Trophoblast cell (in vitro differentiated cells and primary cell): ENCODE results near the gene MZT2B.
A peak's percentile ranks its signal among the peaks of the same experiment; 100 is the strongest.
"Not testable (repeated sequence)": the region's sequence is repeated elsewhere in the genome, so short reads cannot be mapped to it uniquely, and the experiment has no call there.

Experiments used
- DNase-seq, 2 donors: peaks; one replicate each; pipeline ENCODE4 v3.0.0-alpha.2; 2016
- H2AFZ ChIP-seq: 2 replicates; pipeline ENCODE4 v1.6.1; 2013; ENCODE audit warnings: low read length, moderate library complexity, mild to moderate bottlenecking; ENCODE audit not compliant: insufficient read depth, poor library complexity
- H2AK5ac ChIP-seq: 2 replicates; pipeline ENCODE4 v1.6.1; 2013; ENCODE audit warnings: mild to moderate bottlenecking, low read length
- H2BK120ac ChIP-seq: 2 replicates; pipeline ENCODE4 v1.6.1; 2013; ENCODE audit warnings: low read length, mild to moderate bottlenecking, moderate library complexity; ENCODE audit not compliant: insufficient read depth, poor library complexity
- H2BK12ac ChIP-seq: 2 replicates; pipeline ENCODE4 v1.6.1; 2013; ENCODE audit warnings: mild to moderate bottlenecking, low read length, moderate library complexity
- H2BK5ac ChIP-seq: 2 replicates; pipeline ENCODE4 v1.6.1; 2013; ENCODE audit warnings: low read length, low read depth, moderate library complexity, mild to moderate bottlenecking; ENCODE audit not compliant: poor library complexity
- H3K14ac ChIP-seq: 2 replicates; pipeline ENCODE4 v1.6.1; 2013; ENCODE audit warnings: mild to moderate bottlenecking, low read length
- H3K18ac ChIP-seq: 2 replicates; pipeline ENCODE4 v1.6.1; 2013; ENCODE audit warnings: mild to moderate bottlenecking, low read length
- H3K23ac ChIP-seq: 2 replicates; pipeline ENCODE4 v1.6.1; 2013; ENCODE audit warnings: low read length
- H3K27ac ChIP-seq: 2 replicates; pipeline ENCODE4 v1.5.1; 2013; ENCODE audit warnings: low read depth, mild to moderate bottlenecking, inconsistent platforms, low read length, moderate library complexity
- H3K27me3 ChIP-seq: 2 replicates; pipeline ENCODE4 v1.6.1; 2013; ENCODE audit warnings: inconsistent platforms, mild to moderate bottlenecking, low read length, moderate library complexity; ENCODE audit not compliant: insufficient read depth
- H3K36me3 ChIP-seq, 2 experiments: 1 replicate in 1 of 2; 2 replicates in 1 of 2; pipeline ENCODE4 v1.6.1; 2013; ENCODE audit warnings: low read length in 2 of 2, mild to moderate bottlenecking in 2 of 2, moderate library complexity in 1 of 2; ENCODE audit not compliant: insufficient read depth in 2 of 2, control insufficient read depth in 1 of 2
- H3K4ac ChIP-seq: 2 replicates; pipeline ENCODE4 v1.6.1; 2013; ENCODE audit warnings: low read depth, mild to moderate bottlenecking, low read length, moderate library complexity
- H3K4me1 ChIP-seq, 2 experiments: 1 replicate in 1 of 2; 2 replicates in 1 of 2; pipeline ENCODE4 v1.6.1; 2013; ENCODE audit warnings: low read length in 2 of 2, mild to moderate bottlenecking in 2 of 2, moderate library complexity in 1 of 2; ENCODE audit not compliant: insufficient read depth in 2 of 2, control insufficient read depth in 1 of 2
- H3K4me2 ChIP-seq: 2 replicates; pipeline ENCODE4 v1.6.1; 2013; ENCODE audit warnings: inconsistent platforms, mild to moderate bottlenecking, low read length, moderate library complexity
- H3K4me3 ChIP-seq: 2 replicates; pipeline ENCODE4 v1.5.1; 2013; ENCODE audit warnings: mild to moderate bottlenecking, low read depth, low read length, inconsistent platforms
- H3K79me1 ChIP-seq: one replicate; pipeline ENCODE4 v1.6.1; 2013; ENCODE audit warnings: low read length
- H3K79me2 ChIP-seq: 2 replicates; pipeline ENCODE4 v1.6.1; 2013; ENCODE audit warnings: low read length, mild to moderate bottlenecking; ENCODE audit not compliant: control insufficient read depth, insufficient read depth, poor library complexity
- H3K9ac ChIP-seq: 2 replicates; pipeline ENCODE4 v1.6.1; 2013; ENCODE audit warnings: mild to moderate bottlenecking, low read length
- H3K9me3 ChIP-seq: 2 replicates; pipeline ENCODE4 v1.6.1; 2013; ENCODE audit warnings: low read depth, mild to moderate bottlenecking, control low read depth, inconsistent platforms, low read length; ENCODE audit not compliant: insufficient read depth
- H4K12ac ChIP-seq: 2 replicates; pipeline ENCODE4 v1.6.1; 2013; ENCODE audit warnings: low read depth, mild to moderate bottlenecking, low read length, moderate library complexity
- H4K8ac ChIP-seq: 2 replicates; pipeline ENCODE4 v1.6.1; 2013; ENCODE audit warnings: low read depth, mild to moderate bottlenecking, low read length, moderate library complexity
- H4K91ac ChIP-seq: one replicate; pipeline ENCODE4 v1.6.1; 2013; ENCODE audit warnings: low read depth, mild to moderate bottlenecking, low read length, moderate library complexity
- WGBS: extraction: QIAGEN DNeasy Blood & Tissue Kit; methylation state at CpG from one replicate; pipeline ENCODE4 v1.1.7; 2013; ENCODE audit warnings: missing lambda C conversion rate; ENCODE audit not compliant: insufficient read length, insufficient coverage; ENCODE audit errors: extremely low coverage; 5-methylcytosine and 5-hydroxymethylcytosine counted together

The MZT2B gene

GRCh38 chr2:130228005-130228404 is 45.9 kb downstream of the MZT2B start:
- H4K12ac ChIP-seq, H3K4me1 ChIP-seq, H3K4ac ChIP-seq, H3K14ac ChIP-seq, H3K79me1 ChIP-seq, H2AFZ ChIP-seq, H2BK5ac ChIP-seq, H3K27ac ChIP-seq, H3K36me3 ChIP-seq, H3K23ac ChIP-seq, H3K79me2 ChIP-seq, H3K9me3 ChIP-seq, H2BK12ac ChIP-seq, H4K8ac ChIP-seq, H2BK120ac ChIP-seq, H3K18ac ChIP-seq, H3K27me3 ChIP-seq, H2AK5ac ChIP-seq, H4K91ac ChIP-seq, H3K4me2 ChIP-seq, H3K4me3 ChIP-seq, DNase-seq, H3K9ac ChIP-seq: not testable (repeated sequence)
- WGBS = no CpG with 5 or more reads among the region's 21 CpGs

GRCh38 chr2:130228467-130229160 is 46.6 kb downstream of the MZT2B start:
- H3K4me1 ChIP-seq, H2BK5ac ChIP-seq, H2AK5ac ChIP-seq, H3K4me3 ChIP-seq, H3K36me3 ChIP-seq, H3K27ac ChIP-seq, H2BK120ac ChIP-seq, H2BK12ac ChIP-seq, H3K4me2 ChIP-seq, H3K18ac ChIP-seq, H3K9me3 ChIP-seq, H4K8ac ChIP-seq, H4K91ac ChIP-seq, H3K23ac ChIP-seq, DNase-seq, H3K14ac ChIP-seq, H3K79me1 ChIP-seq, H4K12ac ChIP-seq, H3K79me2 ChIP-seq, H3K27me3 ChIP-seq, H3K9ac ChIP-seq, H3K4ac ChIP-seq, H2AFZ ChIP-seq: not testable (repeated sequence)
- no CpG with 5 or more reads among the region's 69 CpGs for WGBS

GRCh38 chr2:130229161-130229510 is 47.1 kb downstream of the MZT2B start:
- H3K27me3 ChIP-seq, H3K23ac ChIP-seq, H4K91ac ChIP-seq, H2BK12ac ChIP-seq, H3K4me3 ChIP-seq, H3K18ac ChIP-seq, H3K14ac ChIP-seq, H3K36me3 ChIP-seq, H2AK5ac ChIP-seq, H3K9ac ChIP-seq, H2BK120ac ChIP-seq, H3K4ac ChIP-seq, H3K79me2 ChIP-seq, H4K12ac ChIP-seq, H2AFZ ChIP-seq, H3K27ac ChIP-seq, H3K4me2 ChIP-seq, H2BK5ac ChIP-seq, H3K4me1 ChIP-seq, H3K9me3 ChIP-seq, H4K8ac ChIP-seq, H3K79me1 ChIP-seq: not testable (repeated sequence)
- WGBS = no CpG with 5 or more reads among the region's 48 CpGs
- peak; percentile 83 to 86 for DNase-seq

- not testable (repeated sequence) for H2BK5ac ChIP-seq, H3K27ac ChIP-seq, H3K4me3 ChIP-seq, H3K9me3 ChIP-seq, H3K4me2 ChIP-seq, H3K36me3 ChIP-seq, H3K9ac ChIP-seq, H2BK120ac ChIP-seq, H4K91ac ChIP-seq, H3K4ac ChIP-seq, H3K79me1 ChIP-seq, H2AFZ ChIP-seq, H3K23ac ChIP-seq, H4K8ac ChIP-seq, H2BK12ac ChIP-seq, H3K79me2 ChIP-seq, H3K27me3 ChIP-seq, H3K4me1 ChIP-seq, H3K14ac ChIP-seq, H4K12ac ChIP-seq, DNase-seq, H2AK5ac ChIP-seq, H3K18ac ChIP-seq
- WGBS = no CpG with 5 or more reads among the region's 18 CpGs
Measured at GRCh38 chr2:130230376-130230775, 48.3 kb downstream of the MZT2B start.
